DMS 273 treated with DMSO at 0.1 percent for 48 hours (cell line): ENCODE measurements around the gene INPP5A.
"Not testable (repeated sequence)": the region's sequence is repeated elsewhere in the genome, so short reads cannot be mapped to it uniquely, and the experiment has no call there.

Experiments
- DNase-seq: peaks from one replicate; lab custom pipeline; 2025; lab: John Stamatoyannopoulos, UW

The INPP5A gene

DNA sequence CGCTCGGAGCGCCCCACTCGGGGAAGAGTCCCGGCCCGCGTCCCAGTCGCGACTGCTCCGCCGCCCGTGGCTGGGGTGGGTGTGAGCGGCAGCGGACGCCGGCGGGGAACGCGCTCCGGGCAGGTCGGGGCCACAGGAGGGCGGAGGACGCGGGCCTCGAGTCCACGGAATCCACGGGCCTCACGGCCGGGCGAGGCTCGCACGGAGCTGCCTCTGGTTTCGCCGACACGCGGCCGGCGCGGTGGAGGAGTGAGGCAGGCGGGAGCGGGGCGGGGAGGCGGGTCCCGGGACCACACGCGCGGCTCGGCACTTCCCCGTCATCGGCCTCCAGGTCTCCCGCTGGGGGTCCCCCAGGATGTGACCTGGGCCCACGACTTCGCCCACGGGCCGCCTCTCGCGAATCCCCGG is 248.9 kb downstream of the INPP5A start:
- no peak for DNase-seq

GRCh38 chr10:132786884-132787494 is 249.4 kb downstream of the INPP5A start:
- DNase-seq = no peak

DNA sequence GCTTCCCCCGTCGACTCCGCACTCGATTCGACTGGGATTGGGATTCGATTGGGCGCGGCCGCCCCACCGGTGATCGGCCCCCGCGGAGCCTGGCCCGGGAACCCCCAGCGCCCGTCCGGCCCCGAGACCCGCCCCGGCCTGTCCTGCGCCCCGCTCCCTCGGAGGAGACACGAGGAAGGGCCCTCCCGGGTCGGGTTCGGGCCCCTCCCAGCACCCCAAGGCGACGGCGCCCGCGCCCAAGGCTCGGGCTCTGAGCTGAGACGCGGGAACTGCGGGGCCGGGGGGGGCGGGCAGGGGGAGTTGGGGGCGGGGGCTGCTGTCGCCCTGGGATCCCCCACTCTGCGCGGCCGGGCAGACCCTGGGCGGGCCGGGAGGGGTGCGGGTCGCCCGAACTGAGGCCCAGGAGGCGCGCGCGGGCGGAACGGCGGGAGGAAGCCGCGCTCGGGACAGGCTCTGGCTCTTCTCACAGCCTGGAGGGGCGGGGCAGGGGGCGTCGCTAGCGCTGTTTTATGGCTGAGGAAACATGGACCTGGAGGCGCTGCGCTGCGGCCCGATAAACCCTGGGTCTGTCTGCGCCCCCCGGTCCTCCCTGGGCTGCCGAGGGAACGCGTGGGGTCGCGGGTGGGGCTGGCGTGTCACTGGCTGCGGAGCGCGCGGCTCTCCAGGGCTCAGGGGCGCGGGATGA is 250.1 kb downstream of the INPP5A start:
- no peak for DNase-seq

DNA sequence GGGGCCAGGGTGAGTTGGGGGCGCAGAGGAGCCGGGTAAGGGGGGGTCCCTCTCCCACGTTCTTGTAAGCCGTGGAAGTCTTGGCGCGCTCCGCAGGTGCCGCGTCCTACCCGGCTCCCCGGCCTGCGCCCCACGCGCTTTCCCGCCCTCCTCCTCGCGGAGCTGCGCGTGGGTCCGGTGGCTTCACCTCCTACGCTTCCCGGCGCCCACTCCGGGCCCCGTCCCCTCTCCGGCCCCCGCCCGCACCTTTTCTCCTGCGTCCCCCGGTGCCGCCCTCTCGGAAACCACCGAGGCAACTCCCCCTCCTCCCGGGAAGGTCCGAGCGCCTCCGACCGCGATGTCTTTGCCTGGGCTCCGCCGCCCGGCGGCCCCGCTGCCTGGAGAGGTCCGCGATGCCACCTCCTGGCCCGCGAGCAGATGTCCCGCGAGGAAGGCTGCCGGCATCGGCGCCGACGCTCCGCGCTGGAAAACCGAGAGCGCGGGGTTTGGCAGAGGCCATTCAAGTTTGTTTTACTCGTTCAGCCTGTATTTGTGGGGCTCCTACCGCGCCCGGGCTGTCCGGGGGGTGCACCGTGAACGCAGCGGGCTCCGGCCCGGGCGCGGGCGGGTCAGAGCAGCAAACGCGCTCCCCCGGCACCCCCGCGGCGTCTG is 250.7 kb downstream of the INPP5A start:
- DNase-seq = no peak

DNA sequence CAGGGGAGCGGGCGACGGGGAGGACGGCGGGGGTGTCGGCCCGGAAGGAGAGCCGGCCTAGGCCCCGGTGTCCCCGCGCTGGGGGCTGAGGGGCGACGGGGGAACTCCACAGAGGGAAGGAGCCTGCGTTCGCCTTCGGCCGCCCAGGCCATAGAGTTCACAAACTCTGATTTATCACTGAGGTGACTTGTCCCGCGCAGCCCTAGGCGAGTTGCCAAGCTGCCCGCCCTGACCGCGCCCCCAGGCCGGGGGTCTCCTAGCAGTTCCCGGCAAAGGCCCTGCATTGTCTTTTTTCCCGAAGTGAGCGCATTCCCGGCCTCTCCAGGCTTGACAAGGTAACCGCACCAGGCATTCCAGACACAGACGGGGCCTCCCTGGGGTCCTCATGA is 251.2 kb downstream of the INPP5A start:
- no peak for DNase-seq

DNA sequence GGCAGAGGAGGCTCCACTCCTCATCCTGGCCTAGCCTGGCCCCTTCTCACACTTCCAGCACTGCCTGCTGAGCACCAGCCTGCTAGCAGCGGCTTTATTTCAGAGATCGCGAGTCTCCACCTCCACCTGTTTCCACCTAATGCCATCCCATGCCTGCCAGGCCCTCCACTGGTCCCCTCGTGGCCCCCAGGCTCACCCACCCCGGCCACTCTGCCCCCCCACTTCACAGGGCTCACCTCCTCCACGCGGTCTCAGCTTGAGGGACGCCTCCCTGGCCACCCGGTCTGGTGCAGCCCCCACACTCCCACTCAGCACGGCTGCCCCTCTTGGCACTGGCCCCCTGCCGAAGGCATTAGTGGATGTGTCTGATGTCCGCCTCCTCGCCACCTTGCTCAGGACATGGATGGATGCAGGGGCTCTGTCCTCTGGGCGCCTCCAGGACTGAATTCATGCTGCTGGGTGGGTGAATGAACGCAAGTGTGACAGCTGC is 252.1 kb downstream of the INPP5A start:
- no peak for DNase-seq

GRCh38 chr10:132790470-132790869 is 252.9 kb downstream of the INPP5A start:
- DNase-seq = no peak

- DNase-seq = no peak
These were observed 253.6 kb downstream of the INPP5A start for GRCh38 chr10:132790934-132791829.

DNA sequence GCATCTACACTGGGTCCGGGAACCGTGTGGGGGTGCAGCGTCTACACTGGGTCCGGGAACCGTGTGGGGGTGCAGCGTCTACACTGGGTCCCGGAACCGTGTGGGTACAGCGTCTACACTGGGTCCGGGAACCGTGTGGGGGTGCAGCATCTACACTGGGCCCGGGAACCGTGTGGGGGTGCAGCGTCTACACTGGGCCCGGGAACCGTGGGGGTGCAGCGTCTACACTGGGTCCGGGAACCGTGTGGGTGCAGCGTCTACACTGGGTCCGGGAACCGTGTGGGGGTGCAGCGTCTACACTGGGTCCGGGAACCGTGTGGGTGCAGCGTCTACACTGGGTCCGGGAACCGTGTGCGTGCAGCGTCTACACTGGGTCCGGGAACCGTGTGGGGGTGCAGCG is 254.5 kb downstream of the INPP5A start:
- DNase-seq = not testable (repeated sequence)

- no peak for DNase-seq
These were observed 255.2 kb downstream of the INPP5A start for GRCh38 chr10:132792796-132793195.

DNA sequence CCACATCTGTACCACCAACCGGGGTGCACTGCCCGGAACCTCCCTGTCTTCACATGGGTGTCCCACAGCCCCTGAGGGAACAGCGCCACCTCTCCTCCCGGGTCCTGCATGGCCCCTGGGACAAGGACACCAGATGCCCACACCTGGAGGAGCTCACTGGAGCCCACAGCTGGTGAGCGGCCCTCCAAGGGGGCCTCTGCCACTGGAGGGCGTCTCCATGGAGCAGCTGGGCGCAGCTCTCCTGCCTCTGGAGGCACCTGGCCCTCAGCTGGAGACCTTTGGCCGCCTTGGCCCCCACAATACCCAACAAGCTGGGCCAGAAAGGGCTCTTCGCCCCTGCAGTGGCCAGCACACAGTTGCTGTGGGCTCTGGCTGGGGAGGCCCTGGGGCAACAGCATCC is 255.6 kb downstream of the INPP5A start:
- DNase-seq = no peak

DNA sequence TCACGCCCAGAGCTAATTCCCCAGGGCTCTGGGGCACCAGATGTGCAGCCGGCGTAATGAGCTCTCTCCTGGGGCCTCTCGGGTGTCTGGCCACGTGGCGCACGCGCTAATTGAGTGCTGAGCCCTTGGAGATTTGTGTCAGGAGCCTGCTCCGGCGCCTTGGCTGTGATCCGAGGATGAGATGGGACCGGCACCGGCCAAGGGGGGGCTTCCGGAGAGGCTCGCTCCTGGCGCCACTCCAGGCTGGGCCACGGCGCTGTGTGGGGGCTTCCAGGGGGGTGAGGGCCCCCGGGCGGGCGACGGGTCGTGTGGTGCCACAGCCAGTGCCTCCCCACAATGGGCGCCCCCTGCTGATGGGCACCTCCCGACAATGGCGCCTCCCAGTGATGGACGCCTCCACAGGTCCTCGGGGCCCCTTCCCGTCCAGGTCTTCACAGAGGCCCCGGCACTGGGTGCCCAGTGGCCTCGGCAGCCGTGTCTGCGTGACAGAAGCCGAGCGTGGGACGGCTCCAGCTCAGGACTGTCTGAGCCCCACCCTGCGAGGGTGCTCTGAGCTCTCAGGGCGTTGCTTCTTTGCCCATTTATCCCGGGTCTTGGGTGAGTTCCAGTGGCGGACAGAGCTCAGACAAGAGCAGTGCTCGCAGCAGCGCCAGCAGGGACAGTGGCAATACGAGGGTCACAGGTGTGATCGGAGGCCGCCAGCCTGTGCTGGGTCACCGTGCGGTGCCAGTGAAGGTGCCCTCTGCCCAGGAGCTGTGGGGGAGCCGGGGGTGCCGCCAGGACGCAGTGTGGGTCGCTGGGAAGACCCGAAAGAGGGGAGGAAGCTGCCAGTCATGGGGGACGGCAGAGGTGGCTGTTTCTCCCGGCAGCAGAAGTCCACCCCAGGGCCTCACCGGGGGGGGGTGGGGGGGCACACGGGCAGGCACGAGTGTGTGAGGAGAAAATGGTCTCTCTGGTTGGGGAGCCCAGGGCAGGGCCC is 256.6 kb downstream of the INPP5A start:
- no peak for DNase-seq

DNA sequence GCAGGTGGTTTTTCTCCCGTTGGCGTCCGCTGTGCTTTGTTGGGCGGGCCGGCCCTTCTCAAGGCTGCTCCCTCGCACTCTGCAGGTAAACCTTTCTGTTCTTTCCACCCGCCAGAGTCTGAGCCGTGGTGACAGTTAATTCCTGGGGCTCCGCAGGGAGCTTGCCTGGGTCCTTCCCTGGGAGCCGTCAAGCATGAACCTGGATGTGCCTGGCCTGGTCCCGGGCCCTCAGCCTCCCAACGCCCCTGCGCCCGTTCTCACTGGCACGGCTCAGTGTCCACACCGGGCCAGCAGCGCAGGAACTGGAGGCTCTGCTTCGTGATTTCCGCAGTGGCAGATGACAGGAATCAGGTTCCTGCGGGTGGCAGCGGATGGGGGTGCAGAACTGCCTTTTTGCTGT is 259.3 kb downstream of the INPP5A start:
- DNase-seq = no peak

DNA sequence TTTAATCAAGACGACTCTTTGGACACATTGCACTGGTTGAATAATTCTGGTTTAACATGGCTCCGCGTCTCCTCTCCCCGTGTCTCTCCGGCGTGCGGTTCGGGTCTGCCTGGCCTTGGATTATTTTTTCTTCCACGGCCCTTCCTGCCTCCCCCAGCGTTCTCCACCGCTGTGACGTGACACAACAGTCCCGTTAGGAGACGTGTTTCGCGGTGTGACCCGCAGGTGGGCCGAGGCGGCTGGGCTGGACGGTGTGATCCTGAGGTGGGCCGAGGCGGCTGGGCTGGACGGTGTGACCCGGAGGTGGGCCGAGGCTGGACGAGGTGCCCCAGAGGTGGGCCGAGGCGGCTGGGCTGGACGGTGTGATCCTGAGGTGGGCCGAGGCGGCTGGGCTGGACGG is 260.4 kb downstream of the INPP5A start:
- not testable (repeated sequence) for DNase-seq

DNA sequence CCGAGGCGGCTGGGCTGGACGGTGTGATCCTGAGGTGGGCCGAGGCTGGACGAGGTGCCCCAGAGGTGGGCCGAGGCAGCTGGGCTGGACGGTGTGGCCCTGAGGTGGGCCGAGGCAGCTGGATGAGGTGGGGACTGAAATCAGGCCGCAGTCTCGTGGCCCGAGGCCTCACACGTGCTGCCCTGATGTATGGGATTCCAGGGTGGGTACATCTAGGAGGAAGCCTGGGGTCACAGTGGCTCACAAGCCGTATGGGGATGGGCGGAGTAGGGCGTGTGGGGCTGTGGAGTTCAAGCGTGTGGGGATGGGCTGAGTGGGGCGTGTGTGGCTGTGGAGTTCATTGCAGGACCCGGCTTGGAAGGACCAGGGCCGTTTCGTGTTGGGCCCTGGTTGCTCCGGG is 260.8 kb downstream of the INPP5A start:
- no peak for DNase-seq

DNA sequence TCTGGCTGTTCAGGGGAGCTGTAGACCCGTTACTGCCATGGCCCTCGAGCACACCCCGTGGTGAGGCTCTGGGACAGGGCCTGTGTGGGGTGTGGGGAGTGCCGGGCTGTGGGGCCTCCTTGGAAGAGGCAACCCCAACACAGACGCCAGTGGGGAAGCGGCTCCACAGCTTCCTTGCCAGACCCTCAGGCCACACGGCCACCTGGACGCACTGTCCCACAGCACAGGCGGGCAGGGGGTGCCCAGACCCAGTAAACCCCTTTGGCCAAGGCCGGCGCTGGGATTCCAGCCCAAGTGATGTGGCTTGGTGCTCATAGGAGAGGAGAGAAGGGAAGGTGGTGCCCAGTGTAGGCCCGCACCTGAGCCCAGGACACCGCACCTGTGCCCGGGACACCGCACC is 261.3 kb downstream of the INPP5A start:
- no peak for DNase-seq

DNA sequence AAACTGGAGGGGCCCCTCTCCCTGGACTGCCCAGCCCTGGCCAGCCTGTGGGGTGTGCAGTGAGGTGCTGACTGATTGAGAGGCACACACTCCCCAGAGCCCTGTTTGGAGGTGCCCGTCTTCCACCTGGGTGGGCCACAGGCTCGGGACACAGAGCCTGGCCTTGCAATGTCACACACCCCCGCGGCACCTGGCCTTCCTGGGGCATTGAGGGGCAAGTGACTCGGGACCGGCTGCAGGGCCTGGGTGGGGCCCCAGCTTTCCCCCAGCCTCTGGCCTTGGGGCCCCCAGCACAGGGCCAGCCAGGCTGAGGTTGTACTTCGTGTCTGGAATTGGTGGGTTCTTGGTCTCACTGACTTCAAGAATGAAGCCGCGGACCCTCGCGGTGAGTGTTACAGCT is 262.3 kb downstream of the INPP5A start:
- no peak for DNase-seq

- no peak for DNase-seq
These were observed 264.5 kb downstream of the INPP5A start for GRCh38 chr10:132802048-132802447.

DNA sequence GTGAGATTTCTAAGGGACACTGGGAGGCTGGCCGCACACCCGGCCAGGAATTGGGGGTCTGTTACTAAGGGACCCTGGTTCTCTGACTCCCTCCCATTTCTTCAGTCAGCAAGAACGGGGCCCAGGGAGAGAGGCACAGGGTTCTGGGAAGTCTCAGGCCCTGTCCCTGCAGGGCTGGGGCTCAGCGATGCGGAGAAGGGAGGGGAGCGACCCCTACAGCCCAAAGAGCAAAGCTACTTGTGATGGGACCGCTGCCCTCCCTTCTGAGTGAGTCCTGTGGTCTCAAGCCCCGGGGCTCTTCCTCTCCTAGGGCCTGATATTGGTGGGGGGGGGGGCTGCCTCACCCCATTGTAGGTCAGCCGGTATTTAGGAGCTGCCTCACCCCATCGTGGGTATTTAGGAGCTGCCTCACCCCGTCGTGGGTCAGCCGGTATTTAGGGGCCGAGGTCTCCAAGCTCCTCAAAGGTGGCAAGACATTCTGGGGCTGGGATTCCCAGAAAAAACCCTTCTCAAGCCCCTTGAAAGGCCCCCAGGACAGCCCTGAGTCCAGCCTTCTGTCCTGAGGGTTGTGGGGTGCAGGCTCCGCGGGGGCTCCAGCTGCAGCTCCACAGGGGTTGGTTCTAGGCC is 265.2 kb downstream of the INPP5A start:
- no peak for DNase-seq

DNA sequence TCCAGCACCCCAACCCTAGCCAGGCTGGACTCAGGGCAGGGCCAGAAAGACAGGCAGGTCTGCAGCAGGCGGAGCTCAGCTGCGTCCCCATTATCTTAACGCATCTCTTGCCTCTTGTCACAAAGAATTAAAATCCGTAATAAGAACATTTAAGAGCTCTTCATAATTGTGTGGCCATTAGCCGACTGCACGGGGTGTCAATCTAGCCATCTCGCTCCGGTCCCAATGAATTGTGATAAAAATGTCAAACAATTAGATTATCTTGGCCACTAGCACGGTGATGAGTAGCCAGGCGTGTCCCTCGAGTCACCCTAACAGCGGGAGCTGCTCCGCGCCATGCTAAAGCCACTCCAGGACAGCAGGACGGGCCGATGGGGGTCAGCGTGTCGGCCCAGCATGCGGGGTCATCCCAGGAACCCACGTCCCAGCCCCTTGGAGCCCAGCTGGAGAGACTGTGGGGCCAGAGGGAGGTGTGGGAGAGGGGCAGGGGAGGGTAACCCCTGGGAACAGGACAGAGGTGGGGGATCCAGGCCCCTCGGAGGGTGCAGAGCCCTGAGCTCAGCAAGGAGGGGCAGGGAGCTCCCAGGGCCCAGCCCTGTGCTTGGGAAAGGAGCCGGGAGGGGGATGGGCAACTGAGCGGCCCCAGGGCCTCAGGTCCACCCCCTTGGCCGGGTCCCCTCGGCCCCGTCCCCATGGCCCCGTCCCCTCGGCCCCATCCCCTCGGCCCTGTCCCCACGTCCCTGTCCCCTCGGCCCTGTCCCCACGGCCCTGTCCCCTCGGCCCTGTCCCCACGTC is 266.0 kb downstream of the INPP5A start:
- no peak for DNase-seq
